H9 (cell line): ENCODE data around the gene WDR33. TPM values are rescaled to one million over a fixed set of nuclear protein-coding genes. Genes with fewer than 3 reads are reported as not detected.

Experiments
- DNase-seq: peaks from one replicate; pipeline ENCODE4 v3.0.0-alpha.2; 2017
- H2AFZ ChIP-seq: one replicate; pipeline ENCODE4 v1.6.1; 2013; ENCODE audit warnings: mild to moderate bottlenecking, low read length, control low read depth, moderate library complexity
- H2AK5ac ChIP-seq: 2 replicates; pipeline ENCODE4 v1.6.1; 2013; ENCODE audit warnings: low read length, control low read depth, mixed read lengths; ENCODE audit not compliant: insufficient read length
- H2BK120ac ChIP-seq: one replicate; pipeline ENCODE4 v1.6.1; 2013; ENCODE audit warnings: low read depth, mild to moderate bottlenecking, low read length, control low read depth, inconsistent platforms; ENCODE audit not compliant: poor library complexity, severe bottlenecking
- H2BK12ac ChIP-seq: 2 replicates; pipeline ENCODE4 v1.6.1; 2013; ENCODE audit warnings: low read length, control low read depth, mixed read lengths, low read depth; ENCODE audit not compliant: insufficient read length
- H2BK15ac ChIP-seq: 2 replicates; pipeline ENCODE4 v1.6.1; 2013; ENCODE audit warnings: low read depth, low read length, control low read depth
- H2BK20ac ChIP-seq: one replicate; pipeline ENCODE4 v1.6.1; 2013; ENCODE audit warnings: low read depth, mild to moderate bottlenecking, low read length, control low read depth, inconsistent platforms; ENCODE audit not compliant: poor library complexity, severe bottlenecking
- H2BK5ac ChIP-seq: 2 replicates; pipeline ENCODE4 v1.6.1; 2013; ENCODE audit warnings: low read length, control low read depth, mixed read lengths; ENCODE audit not compliant: insufficient read length
- H3K14ac ChIP-seq: 2 replicates; pipeline ENCODE4 v1.6.1; 2013; ENCODE audit warnings: low read length, control low read depth; ENCODE audit not compliant: insufficient read depth
- H3K18ac ChIP-seq: 2 replicates; pipeline ENCODE4 v1.6.1; 2013; ENCODE audit warnings: low read depth, mild to moderate bottlenecking, mixed read lengths, low read length, control low read depth; ENCODE audit not compliant: insufficient read length
- H3K23ac ChIP-seq: 2 replicates; pipeline ENCODE4 v1.6.1; 2013; ENCODE audit warnings: low read length, control low read depth, mixed read lengths, low read depth; ENCODE audit not compliant: insufficient read length
- H3K23me2 ChIP-seq: 2 replicates; pipeline ENCODE4 v1.6.1; 2013; ENCODE audit warnings: low read depth, mild to moderate bottlenecking, mixed read lengths, low read length, control low read depth; ENCODE audit not compliant: insufficient read length, poor library complexity, severe bottlenecking
- H3K27ac ChIP-seq: 2 replicates; pipeline ENCODE4 v1.5.1; 2013; ENCODE audit warnings: low read length, control low read depth, mixed read lengths, low read depth; ENCODE audit not compliant: insufficient read length
- H3K27me3 ChIP-seq: 2 replicates; pipeline ENCODE4 v1.6.1; 2013; ENCODE audit warnings: low read length, control low read depth, inconsistent platforms; ENCODE audit not compliant: insufficient read depth
- H3K4ac ChIP-seq: 2 replicates; pipeline ENCODE4 v1.6.1; 2013; ENCODE audit warnings: low read depth, mild to moderate bottlenecking, control low read depth, inconsistent platforms, low read length, moderate library complexity
- H3K4me1 ChIP-seq: 2 replicates; pipeline ENCODE4 v1.6.1; 2013; ENCODE audit warnings: low read length, control low read depth, inconsistent platforms; ENCODE audit not compliant: insufficient read depth
- H3K4me2 ChIP-seq: 2 replicates; pipeline ENCODE4 v1.6.1; 2013; ENCODE audit warnings: low read length, control low read depth, mixed read lengths; ENCODE audit not compliant: insufficient read length, insufficient read depth
- H3K56ac ChIP-seq: 2 replicates; pipeline ENCODE4 v1.6.1; 2013; ENCODE audit warnings: low read depth, mild to moderate bottlenecking, mixed read lengths, low read length, control low read depth; ENCODE audit not compliant: insufficient read length
- H3K79me1 ChIP-seq: 2 replicates; pipeline ENCODE4 v1.6.1; 2013; ENCODE audit warnings: low read depth, mild to moderate bottlenecking, moderate library complexity, low read length, control low read depth, inconsistent platforms; ENCODE audit not compliant: insufficient read depth, poor library complexity, severe bottlenecking
- H3K79me2 ChIP-seq: 2 replicates; pipeline ENCODE4 v1.6.1; 2013; ENCODE audit warnings: low read length, control low read depth, inconsistent platforms; ENCODE audit not compliant: insufficient read depth
- H3K9ac ChIP-seq: 2 replicates; pipeline ENCODE4 v1.6.1; 2013; ENCODE audit warnings: low read length, control low read depth, mixed read lengths; ENCODE audit not compliant: insufficient read length; ENCODE audit errors: extremely low read depth
- H3K9me3 ChIP-seq: one replicate; pipeline ENCODE4 v1.6.1; 2013; ENCODE audit warnings: low read depth, low read length, inconsistent platforms; ENCODE audit not compliant: control insufficient read depth
- H3T11ph ChIP-seq: one replicate; pipeline ENCODE4 v1.6.1; 2013; ENCODE audit warnings: mild to moderate bottlenecking, low read length, control low read depth, inconsistent platforms
- H4K20me1 ChIP-seq: one replicate; pipeline ENCODE4 v1.6.1; 2013; ENCODE audit not compliant: control insufficient read depth, insufficient read length, insufficient read depth
- H4K5ac ChIP-seq: 2 replicates; pipeline ENCODE4 v1.6.1; 2013; ENCODE audit warnings: low read depth, mild to moderate bottlenecking, mixed read lengths, low read length, control low read depth; ENCODE audit not compliant: insufficient read length
- H4K8ac ChIP-seq: replicated peaks from 2 replicates; pipeline ENCODE4 v1.6.1; 2013; ENCODE audit warnings: low read length, control low read depth, mixed read lengths, low read depth; ENCODE audit not compliant: insufficient read length
- H4K91ac ChIP-seq: 2 replicates; pipeline ENCODE4 v1.6.1; 2013; ENCODE audit warnings: low read depth, mild to moderate bottlenecking, moderate library complexity, mixed read lengths, low read length, control low read depth; ENCODE audit not compliant: insufficient read length
- H3K27ac Mint-ChIP-seq, 3 experiments: 2 replicates in 2 of 3; 3 replicates in 1 of 3; pipeline ENCODE4 v1.8.0; 2020 to 2021; ENCODE audit warnings: mixed read lengths in 3 of 3, mild to moderate bottlenecking in 1 of 3, moderate library complexity in 1 of 3
- H3K27me3 Mint-ChIP-seq: 2 replicates; pipeline ENCODE4 v1.8.0; 2021; ENCODE audit warnings: low read depth, mild to moderate bottlenecking, moderate library complexity, mixed read lengths
- H3K36me3 Mint-ChIP-seq, 3 experiments: 2 replicates in 2 of 3; 3 replicates in 1 of 3; pipeline ENCODE4 v1.8.0; 2020 to 2021; ENCODE audit warnings: low read depth in 3 of 3, mixed read lengths in 3 of 3; ENCODE audit not compliant: insufficient read depth in 1 of 3
- H3K4me1 Mint-ChIP-seq, 2 experiments: 2 replicates each; pipeline ENCODE4 v1.8.0; 2020; ENCODE audit warnings: mixed read lengths in 2 of 2
- H3K4me3 Mint-ChIP-seq, 2 experiments: 2 replicates in 1 of 2; 3 replicates in 1 of 2; pipeline ENCODE4 v1.8.0; 2020 to 2021; ENCODE audit warnings: mild to moderate bottlenecking in 2 of 2, mixed read lengths in 2 of 2, moderate library complexity in 1 of 2
- H3K9me3 Mint-ChIP-seq, 2 experiments: 2 replicates in 1 of 2; 3 replicates in 1 of 2; pipeline ENCODE4 v1.8.0; 2020; ENCODE audit warnings: mild to moderate bottlenecking in 2 of 2, mixed read lengths in 2 of 2, moderate library complexity in 1 of 2
- WGBS: extraction: QIAGEN DNeasy Blood & Tissue Kit; methylation state at CpG from one replicate; pipeline ENCODE4 v1.1.7; 2013; ENCODE audit warnings: missing lambda C conversion rate, low lambda C conversion rate, mixed read lengths; ENCODE audit not compliant: insufficient read length; ENCODE audit errors: extremely low coverage; 5-methylcytosine and 5-hydroxymethylcytosine counted together
- total RNA-seq: library from RNA; stranded (reverse); gene quantifications from 2 replicates; pipeline ENCODE4 v1.2.1, GENCODE V29; 2021
- TF ChIP-seq, protein P1 (sequence below): fragments of 200-600 bp; sonication (generic); conservative IDR thresholded peaks from 3 replicates; pipeline ENCODE4 v1.8.0; 2021; ENCODE audit warnings: antibody characterized with exemption, mild to moderate bottlenecking

WDR33 gene
- total RNA-seq, 1 experiment from 2014 or later = 86.0 TPM

DNA sequence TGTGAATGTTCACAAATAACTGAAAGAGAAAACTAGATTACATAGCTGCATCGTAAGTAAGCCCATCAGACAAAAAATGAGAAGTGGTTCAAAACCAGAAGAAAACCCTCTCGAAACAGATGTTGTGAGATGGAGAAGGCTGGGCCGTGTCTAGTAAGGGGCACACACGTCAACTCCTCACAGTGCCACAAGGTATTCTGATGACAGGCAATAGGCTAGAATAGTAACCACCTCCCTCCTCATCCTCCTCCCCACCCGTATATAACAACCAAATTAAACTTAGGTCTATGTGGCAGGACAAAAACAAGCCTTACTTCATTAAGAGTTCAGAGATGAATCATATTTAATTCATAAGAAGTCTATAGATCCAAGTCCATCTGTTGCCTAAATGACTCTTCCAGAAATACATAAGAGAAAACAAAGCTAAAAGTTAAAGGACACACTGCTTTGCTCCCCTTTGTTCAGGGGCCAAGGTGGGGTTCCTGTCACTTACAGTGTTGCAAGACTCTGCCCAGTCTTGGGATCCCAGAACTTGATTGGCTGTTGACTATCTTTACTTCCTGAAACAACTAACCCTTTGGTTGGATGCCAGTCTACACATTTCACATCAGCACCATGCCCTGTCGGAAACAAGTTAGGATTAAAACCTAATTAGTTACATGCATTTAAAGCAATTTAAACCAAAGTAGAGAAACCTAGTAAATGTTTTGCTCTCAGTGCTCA, 84.7 kb downstream of the WDR33 start:
- Histone ChIP-seq H4K20me1 (no peaks in the 10 kb centered on the region), H2BK120ac (no peak overlapping the region), H2AK5ac (no peak overlapping the region), H3K79me2 (no peaks in the 10 kb centered on the region), H4K91ac (no peak overlapping the region), H3K4me2 (no peak overlapping the region), H3K23me2 (no peaks in the 10 kb centered on the region), H3K79me1 (no peaks in the 10 kb centered on the region), H3K4ac (no peak overlapping the region), H3K9me3 (no peaks in the 10 kb centered on the region), H2BK15ac (no peak overlapping the region), H3K56ac (no peak overlapping the region), H3K27ac (no peak overlapping the region), H2BK12ac (no peak overlapping the region), H4K8ac (no peak overlapping the region), H2BK5ac (no peak overlapping the region), H3K18ac (no peak overlapping the region), H3K27me3 (no peaks in the 10 kb centered on the region), H2BK20ac (no peak overlapping the region), H3K9ac (no peak overlapping the region), H3K23ac (no peak overlapping the region), H3T11ph (no peak overlapping the region), H3K4me1 (no peaks in the 10 kb centered on the region), H3K14ac (no peak overlapping the region), H2AFZ (no peak overlapping the region), H4K5ac (no peak overlapping the region)
- DNase-seq = no peak
- TF ChIP-seq, protein P1, sequence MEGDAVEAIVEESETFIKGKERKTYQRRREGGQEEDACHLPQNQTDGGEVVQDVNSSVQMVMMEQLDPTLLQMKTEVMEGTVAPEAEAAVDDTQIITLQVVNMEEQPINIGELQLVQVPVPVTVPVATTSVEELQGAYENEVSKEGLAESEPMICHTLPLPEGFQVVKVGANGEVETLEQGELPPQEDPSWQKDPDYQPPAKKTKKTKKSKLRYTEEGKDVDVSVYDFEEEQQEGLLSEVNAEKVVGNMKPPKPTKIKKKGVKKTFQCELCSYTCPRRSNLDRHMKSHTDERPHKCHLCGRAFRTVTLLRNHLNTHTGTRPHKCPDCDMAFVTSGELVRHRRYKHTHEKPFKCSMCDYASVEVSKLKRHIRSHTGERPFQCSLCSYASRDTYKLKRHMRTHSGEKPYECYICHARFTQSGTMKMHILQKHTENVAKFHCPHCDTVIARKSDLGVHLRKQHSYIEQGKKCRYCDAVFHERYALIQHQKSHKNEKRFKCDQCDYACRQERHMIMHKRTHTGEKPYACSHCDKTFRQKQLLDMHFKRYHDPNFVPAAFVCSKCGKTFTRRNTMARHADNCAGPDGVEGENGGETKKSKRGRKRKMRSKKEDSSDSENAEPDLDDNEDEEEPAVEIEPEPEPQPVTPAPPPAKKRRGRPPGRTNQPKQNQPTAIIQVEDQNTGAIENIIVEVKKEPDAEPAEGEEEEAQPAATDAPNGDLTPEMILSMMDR = no peak
- Mint-ChIP-seq H3K4me3 (no peak overlapping the region), H3K27ac (peak overlapping the region in 1 of 3 experiments; percentile 41; a peak in 1 of 7 replicates), H3K4me1 (0 out of 4 replicates have a peak, but pooled peaks cover 0 to 4% of the 10 kb centered on the region in 2 experiments), H3K27me3 (no peaks in the 10 kb centered on the region), H3K36me3 (peaks cover 19 to 47% (median 33%) of the 10 kb centered on the region in 3 experiments), H3K9me3 (no peaks in the 10 kb centered on the region)
- WGBS = no CpG with 5 or more reads among the region's 6 CpGs
